Activated CD8-positive, alpha-beta memory T cell treated with anti-CD3 and anti-CD28 coated beads, Interleukin-2, amount 50 U/mL, for 1 hour (primary cell): ENCODE results near the gene GCK.

Experiments used
- DNase-seq: peaks from one replicate; pipeline ENCODE4 v3.0.0-alpha.2; 2020; ENCODE audit errors: extremely low read depth

GCK gene

DNA sequence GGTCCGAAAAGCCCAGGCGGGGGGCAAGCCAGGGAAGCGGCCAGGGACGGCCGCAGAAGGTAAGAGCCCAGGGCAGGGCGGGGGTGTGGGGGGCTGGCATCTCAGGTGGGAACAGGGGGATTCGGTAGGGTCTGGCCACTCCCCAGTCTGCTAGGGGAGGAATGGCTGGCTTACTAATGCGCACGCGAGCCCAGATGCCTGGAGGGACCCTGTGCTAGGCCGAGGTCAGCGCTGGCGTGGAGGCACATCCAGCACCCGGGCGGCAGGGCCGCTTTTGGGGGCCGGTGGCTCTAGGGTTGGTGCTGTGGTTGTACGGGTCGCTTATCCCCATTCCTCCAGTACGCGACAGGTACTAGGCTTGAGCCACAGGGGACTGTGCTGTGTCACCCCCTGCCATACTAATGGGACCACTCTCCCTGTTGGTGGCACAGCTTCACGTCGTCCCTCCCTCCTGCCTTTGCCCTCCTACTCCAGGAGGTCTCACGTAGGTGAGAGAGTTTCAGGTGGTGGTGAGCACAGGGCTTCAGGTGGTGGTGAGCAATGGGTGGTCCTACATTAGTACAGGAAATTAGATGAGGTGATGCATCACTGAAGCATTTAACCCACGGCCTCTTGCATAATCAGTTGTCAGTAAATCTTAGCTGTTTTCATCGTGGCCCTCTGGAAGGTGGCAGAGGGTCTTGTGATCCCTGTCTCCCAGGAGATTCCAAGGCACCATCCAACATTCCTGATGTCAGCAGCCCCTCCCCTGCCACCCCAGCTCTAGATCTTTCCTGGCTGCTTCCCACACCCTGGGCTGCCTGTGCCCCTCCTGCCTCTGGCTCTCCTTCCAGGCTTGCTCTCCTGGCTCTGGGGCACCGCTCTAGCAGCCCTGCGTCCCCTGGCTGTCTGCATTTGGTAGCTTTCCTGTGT is 84.1 kb downstream of the GCK start:
- DNase-seq = no peak

DNA sequence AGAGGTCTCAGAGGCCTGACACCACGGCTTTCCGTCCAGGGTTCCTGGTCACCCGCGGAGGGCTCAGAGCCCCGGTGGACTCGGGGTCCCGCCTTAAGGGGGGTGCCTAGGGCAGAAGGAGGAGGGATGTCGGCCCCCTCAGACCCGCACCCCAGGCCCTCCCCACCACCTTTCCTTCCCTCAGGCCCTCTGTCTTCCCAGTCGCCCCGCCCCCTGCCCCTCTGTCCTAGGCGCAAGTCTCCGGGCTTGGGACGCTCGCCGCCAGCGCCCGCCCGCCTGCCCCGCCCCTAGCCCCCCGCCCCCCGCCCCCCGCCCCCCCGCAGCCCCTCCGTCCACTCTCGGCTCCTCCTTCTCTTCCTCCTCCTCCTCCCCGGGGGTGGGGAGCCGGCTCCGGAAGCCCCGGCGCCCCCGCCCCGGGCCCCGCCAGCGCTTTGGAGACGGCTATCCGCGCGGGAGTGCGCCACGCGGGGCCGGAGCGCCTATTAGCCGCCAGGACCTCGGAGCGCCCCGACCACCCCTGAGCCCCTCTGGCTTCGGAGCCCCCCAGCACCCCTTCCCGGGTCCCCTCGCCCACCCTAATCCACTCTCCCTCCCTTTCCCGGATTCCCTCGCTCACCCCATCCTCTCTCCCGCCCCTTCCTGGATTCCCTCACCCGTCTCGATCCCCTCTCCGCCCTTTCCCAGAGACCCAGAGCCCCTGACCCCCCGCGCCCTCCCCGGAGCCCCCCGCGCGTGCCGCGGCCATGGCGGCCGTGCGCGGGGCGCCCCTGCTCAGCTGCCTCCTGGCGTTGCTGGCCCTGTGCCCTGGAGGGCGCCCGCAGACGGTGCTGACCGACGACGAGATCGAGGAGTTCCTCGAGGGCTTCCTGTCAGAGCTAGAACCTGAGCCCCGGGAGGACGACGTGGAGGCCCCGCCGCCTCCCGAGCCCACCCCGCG is 85.0 kb downstream of the GCK start, which contains the start of gene AEBP1:
Gene AEBP1 (plus strand): TSS at position 423 of the 937 bp plus-strand sequence. CDS start 321 bp downstream, at position 744.
- DNase-seq = no peak

DNA sequence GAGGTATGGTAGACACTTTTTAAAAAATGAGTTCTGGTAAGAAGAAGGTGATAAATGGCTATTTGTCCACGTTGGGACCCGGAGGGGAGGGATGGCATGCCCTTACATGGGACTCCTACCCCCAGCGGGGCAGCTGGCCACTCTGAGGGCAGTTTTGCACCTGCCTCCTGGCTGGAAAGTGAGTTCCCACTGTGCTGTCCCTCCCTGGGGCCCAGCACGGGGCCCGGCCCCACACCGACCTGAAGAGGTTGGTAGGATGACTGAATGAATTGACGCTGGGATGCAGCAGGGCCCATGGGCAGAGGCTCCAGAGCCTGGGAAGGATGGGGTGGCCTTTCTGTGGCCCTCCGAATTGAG is 85.7 kb downstream of the GCK start:
- no peak for DNase-seq

DNA sequence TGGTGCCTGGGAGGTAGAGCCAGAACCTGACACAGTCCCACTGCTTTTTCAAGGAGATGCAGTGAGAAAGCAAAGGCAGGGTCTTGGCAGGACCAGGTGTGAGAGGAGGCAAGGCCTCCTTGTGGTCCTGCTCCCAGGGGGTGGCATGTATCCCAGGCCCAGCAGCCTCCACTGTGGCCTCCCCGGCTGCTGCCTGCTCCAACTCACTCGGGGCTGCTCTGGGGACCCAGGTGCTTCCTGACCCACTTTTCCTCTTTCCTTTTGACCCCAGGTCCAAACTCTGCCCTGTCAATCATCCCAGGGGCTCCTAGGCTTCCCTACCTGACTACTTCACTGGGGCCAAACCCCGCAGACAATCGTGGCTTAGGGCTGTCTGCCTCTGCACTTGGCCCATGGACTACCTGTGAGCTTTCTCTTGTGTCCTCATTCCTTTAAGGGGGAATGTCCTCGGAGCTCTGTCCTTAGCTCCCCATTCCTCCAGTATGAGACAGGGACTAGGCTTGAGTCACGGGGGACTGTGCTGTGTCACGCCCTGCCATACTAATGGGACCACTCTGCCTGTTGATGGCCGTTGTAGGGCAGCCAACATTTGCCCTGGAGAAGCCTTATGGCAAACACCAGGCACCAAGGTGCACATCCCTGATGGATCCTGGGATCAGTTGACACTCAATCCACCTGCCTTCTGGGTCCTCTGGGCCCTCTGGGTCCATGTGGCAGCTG is 86.2 kb downstream of the GCK start:
- no peak for DNase-seq

DNA sequence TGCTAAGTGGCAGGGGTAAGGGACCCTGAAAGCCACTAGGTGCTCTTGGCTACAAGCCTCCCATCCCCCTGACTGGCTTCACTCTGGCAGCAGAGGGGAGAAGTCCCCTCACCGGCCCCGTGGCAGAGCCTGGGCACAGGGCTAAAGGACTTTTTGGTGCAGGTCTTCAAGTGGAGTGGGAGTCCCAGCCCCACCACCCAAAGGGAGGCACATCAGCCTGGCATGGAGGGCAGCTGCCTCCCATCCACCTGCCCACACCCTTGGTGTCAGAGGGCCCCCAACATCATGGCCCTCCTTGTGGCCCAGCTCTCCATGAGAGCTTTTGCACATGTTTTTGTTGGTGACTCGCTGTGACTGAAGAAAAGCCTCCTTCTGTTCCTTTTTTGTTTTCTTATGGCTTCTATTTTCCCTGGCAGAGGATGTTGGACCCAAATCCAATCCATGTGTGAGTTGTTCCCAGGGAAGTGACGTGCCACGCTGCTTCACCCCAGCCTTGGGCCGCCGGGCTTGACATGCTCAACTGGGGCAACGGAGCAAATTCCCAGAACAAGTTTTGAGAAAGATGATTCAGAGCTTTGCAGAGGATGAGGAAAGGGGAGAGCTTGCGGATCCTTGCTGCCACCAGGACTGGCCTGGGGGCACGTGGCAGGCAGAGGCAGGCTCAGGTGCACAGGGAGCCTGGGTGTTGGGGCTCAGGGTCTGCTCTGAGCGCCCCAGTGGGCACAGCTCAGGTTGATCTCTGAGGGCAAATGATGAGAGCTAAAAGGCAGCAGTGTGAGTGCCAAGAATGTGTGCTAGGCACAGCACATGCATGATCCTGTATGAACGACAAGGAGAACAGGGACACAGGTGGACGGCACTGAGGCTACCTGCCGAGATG is 87.0 kb downstream of the GCK start:
- no peak for DNase-seq

DNA sequence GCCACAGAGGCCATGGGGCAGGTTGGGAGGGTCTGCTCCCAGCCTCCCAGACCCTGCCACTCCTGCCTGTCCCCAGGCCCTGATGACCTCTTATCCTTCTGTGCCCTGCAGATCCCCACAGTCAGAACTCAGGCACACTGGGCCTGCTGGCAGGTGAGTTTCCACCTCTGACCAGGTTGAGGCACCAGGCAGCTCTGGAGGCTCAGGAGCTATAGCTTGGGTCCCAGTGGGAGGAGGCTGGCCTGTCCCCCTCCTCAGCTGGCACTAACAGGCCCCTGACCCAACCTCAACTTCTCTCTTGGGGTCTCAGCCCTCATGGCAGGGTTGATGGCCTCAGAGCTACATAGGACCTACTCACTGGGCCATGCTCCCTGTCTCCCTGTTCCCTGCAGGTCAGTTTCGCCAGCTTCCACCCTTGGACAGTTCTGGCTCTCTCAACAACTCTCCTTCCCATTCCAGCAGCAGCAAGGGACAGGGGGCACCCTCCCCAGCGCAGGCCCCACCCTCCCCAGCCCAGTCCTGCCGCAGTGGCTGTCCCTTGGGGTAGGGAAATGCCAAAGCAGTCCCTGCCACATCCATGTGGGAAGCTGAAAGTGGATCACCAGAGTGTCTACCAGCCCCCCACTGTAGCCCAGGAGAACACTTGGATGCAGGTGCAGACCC is 87.8 kb downstream of the GCK start:
- DNase-seq = no peak

DNA sequence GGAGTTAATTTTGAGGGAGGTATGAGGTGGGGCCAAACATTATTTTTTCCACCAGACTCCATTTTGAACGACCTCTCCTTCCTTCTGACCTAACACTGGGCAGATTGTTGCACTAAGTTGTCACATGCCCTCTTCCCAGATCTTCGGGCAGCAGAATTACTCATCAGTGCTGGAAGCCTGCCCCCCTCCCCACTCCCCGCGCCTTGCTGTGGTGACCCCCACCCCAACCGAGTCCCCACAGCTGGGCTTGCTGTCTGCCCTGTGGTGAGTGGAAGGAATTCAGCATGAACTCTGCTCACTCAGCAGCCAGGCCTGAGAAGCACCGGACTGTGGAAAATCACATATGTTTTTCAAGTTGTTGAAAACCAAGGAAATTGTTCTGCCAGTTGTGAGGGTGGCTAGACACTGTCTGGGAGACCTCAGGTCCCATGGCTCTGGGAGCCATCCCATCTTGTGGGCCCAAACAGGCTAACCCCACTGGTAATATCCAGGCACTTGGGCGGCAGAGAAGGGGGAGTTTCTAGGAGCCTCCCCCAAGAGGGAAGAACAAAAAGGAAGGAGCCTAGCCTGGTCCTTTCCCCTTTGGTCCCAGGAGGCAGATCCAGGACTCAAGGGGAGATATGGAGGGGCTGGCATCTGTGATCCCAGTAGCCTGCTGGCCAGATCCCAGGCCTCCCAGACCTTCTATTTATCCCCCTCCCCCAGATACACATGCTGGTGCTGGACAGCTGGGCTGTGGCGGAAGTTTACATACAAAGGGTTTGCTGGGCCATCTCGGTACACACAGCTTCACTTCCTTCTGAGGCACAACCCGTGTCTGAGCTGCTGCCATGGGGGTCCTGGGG is 88.6 kb downstream of the GCK start:
- DNase-seq = no peak

DNA sequence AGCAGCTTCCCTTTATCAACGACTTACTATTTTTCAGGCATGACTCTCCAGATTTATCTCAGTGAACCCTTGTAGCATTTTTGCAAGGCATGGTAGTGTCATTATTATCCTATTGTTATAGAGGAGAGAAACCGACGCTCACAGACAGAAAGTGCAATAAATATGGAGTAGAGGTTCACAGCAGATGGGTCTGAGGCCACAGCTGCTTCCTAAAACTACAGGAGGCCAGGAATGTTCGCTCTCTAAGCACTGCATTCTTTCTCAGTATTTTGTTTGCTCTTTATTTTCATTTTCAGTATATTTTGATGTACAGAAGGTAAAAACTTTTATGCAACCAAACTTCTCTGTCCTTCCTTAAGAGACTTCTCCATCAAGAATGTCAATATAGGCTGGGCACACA is 89.6 kb downstream of the GCK start:
- DNase-seq = no peak

DNA sequence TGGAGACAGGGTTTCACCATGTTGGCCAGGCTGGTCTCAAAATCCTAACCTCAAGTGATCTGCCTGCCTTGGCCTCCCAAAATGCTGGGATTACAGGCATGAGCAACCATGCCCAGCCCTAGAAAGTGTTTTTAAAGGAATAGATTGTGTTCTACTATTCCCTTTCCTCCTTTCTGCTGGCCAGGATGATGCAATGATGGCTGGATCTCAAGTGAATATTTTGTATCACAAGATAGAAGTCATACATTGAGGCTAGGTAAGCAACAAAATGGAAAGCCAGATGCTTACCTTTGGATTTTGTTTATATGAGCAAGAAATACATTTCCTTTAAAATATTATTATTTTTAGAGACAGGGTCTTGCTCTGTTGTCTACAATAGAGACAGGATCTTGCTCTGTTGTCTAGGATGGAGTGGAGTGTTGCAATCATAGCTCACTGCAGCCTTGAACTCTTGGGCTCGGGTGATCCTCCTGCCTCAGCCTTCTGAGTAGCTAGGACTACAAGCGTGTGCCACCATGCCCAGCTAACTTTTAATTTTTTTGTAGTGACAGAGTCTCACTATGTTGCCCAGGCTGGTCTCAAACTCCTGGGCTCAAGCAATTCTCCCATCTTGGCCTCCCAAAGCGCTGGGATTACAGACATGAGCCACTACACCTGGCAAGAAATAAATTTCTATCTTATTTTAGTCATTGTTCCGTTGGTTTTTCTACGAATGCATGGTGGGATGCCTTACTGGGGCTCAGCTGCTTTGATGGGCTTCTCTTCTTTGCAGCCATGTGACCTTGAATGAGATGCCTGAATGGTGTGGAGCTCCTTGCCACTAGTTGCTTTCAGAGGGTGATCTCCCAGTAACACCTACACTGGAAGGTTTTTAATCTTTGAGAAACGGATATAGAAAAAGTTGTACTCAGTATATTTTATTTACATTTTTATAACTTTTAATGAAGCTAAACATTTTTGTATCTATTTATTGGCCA is 90.9 kb downstream of the GCK start:
- no peak for DNase-seq

DNA sequence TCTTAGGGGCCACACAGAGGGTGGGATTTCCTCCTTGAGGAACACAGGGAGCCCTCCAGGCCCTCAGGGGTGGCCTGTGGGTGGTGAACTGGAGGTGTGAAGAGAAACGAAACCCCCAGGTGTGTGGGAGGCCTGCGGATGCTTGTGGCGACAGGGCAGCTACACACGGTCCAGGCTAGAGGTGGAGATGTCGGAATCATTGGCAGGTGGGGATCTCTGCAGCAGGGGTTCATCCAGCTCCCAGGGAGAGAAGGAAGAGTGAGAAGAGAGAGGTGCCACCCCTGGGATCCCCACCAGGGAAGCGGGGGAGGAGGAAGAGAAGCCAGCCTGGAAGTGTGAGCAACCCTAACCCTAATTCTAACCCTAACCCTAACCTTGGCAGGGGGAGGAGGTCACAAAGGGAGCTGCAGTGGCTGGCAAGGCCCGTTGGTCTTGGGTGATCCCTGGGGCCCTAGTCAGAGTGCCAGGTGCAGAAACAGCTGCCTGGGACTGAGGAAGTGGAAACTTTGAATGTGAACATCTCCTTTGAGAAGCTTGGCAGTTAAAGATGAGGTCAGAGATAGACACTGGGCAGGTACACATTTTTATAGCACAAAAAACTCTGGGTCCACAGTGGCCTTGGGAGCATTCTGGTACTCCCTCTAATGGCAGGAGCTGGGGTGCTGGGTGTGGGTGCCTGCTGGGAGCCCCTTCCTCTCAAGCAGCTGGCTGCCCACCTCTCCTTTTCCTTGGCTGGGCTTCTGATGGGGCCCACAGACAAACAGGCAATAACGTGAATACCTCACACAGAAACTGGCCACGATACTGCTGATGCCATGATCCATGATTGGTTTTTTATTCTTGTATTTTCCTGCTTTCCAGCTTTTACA is 91.9 kb downstream of the GCK start:
- no peak for DNase-seq

DNA sequence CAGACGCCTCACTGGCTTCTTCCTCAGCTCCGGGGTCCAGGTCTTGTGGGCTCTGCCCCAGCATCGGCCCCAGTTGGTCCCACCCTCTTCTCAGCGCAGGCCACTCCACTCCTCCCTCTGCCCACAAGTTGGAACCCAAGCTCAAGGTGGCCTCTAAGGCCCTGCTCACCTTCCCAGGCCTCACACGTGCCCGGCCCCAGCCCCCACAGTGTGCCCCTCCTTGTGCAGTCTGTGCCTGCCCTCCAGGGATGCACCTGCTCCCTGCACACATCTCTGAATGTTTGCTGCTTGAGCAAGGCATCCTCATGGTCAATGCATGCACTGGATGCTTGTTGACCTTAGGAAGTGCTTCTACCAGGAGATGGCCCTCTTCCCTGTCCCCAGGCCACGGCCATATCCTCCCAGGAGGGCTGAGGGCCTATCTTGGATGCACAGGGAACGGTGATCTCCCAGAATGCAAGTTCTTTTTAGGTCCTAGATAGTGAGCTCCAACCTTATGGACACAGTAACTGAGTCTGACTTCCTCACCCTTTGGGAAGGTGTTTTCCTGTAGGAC is 92.8 kb downstream of the GCK start:
- DNase-seq = no peak

DNA sequence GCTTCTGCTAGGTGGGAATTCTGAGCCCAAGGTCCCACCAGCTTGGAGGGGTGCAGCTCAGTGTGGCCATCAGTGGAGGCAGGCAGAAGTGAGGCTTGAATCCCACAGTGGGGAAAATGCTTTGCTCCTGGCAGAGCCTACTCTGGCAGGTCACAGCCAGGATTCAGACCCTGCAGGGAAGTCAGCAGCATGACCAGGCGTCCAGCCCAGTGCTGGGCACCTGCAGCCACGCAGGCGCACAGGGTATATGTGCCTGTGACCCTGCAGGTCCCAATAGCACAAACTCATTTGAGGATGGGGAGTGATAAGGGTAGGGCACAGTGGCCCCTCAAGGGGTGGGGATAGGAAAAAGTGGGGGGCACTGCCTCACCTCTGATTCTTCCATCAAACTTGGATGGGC is 93.5 kb downstream of the GCK start:
- no peak for DNase-seq

DNA sequence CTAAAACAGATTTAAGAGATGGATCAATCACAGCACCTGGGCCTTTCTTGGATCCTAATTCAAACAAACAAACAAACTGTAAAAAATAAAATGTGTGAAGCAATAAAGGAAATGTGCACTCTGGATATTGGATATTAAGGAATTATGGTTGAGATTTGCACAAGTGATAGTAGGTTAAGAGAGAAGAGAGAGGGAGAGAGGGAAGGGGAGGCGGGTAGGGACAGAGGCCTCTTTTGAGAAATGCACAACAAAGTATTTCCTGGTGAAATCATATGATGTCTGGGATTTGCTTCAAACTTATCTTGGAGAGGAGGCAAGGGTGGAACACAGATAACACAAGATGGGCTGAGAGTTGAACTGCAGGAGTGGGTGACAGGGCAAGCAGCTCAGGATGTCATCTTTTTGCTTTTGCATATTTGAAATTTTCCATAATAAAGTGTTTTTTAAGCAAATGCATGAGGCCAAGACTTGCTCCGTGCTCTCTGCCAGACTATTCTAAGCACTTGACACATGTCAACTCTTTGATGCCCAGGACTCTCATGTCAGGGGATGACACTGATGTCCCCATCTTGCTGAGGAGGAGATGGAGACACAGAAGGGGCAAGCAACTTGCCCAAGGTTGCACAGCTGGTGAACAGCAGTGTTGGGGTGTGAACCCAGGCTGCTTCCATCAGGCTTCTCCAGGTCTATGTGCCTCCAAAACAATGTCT is 94.2 kb downstream of the GCK start:
- DNase-seq = no peak

DNA sequence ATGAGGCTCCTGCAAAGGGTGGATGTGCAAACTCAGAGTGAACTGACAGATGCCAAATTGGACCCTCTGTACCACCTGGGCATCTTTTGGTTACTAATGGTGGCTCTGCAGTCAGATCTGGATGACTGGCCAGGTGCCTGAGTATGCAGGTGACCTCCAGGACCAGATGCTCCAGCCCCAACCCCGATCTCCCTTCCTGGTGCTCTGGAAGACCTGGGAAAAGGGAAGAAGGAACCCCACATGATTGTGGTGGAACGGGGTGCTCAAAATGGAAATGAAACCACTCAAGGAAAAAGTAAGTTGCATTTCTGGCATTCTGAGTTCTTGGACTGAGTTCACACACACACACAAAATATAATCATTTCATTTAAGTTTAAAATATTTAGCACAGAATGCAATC is 94.9 kb downstream of the GCK start:
- DNase-seq = no peak
